SK-N-SH treated with all-trans-retinoic acid at 6 μM for 48 hours (cell line): ENCODE measurements around the gene CBX8.

ENCODE experiments used
- ARNTL ChIP-seq: fragments of 450-650 bp; formaldehyde crosslinking; IDR thresholded peaks from 2 replicates; pipeline ENCODE4 v1.5.0; 2020; ENCODE audit warnings: low read depth, mild to moderate bottlenecking, moderate library complexity, borderline replicate concordance
- BACH2 ChIP-seq: fragments of 250-450 bp; sonication (Bioruptor Pico); IDR thresholded peaks from 2 replicates; pipeline ENCODE4 v1.9.0; 2021; ENCODE audit warnings: mild to moderate bottlenecking, borderline replicate concordance
- CSDC2 ChIP-seq: fragments of 250-450 bp; sonication (Bioruptor Pico); IDR thresholded peaks from 2 replicates; pipeline ENCODE4 v1.5.0; 2020; ENCODE audit warnings: mild to moderate bottlenecking, moderate library complexity
- GLIS3 ChIP-seq: fragments of 250-450 bp; sonication (Bioruptor Pico); IDR thresholded peaks from 2 replicates; pipeline ENCODE4 v1.5.0; 2020; ENCODE audit warnings: mild to moderate bottlenecking, moderate library complexity
- OSR1 ChIP-seq: fragments of 250-450 bp; sonication (Bioruptor Pico); IDR thresholded peaks from 2 replicates; pipeline ENCODE4 v1.8.0; 2022; ENCODE audit warnings: moderate library complexity, mild to moderate bottlenecking, inconsistent platforms
- RARB ChIP-seq: fragments of 250-450 bp; sonication (Bioruptor Pico); IDR thresholded peaks from 2 replicates; pipeline ENCODE4 v1.8.0; 2021; ENCODE audit warnings: mild to moderate bottlenecking, moderate library complexity
- SNAI2 ChIP-seq: fragments of 250-450 bp; sonication (Bioruptor Pico); IDR thresholded peaks from 2 replicates; pipeline ENCODE4 v1.5.0; 2020; ENCODE audit warnings: mild to moderate bottlenecking, moderate library complexity
- ZFP30 ChIP-seq: fragments of 450-650 bp; formaldehyde crosslinking; IDR thresholded peaks from 2 replicates; pipeline ENCODE4 v1.5.0; 2022; ENCODE audit warnings: mild to moderate bottlenecking, moderate library complexity
- ZNF8 ChIP-seq: fragments of 450-650 bp; formaldehyde crosslinking; IDR thresholded peaks from 2 replicates; pipeline ENCODE4 v1.5.0; 2020; ENCODE audit warnings: mild to moderate bottlenecking, moderate library complexity
- TF ChIP-seq, protein P1 (sequence below): fragments of 250-450 bp; sonication (Bioruptor Pico); IDR thresholded peaks from 2 replicates; pipeline ENCODE4 v1.8.0; 2020; ENCODE audit warnings: mild to moderate bottlenecking, moderate library complexity, borderline replicate concordance
- TF ChIP-seq, protein P2 (sequence below): fragments of 250-450 bp; sonication (Bioruptor Pico); IDR thresholded peaks from 2 replicates; pipeline ENCODE4 v1.5.1; 2020; ENCODE audit warnings: low read depth, mild to moderate bottlenecking, moderate library complexity
- TF ChIP-seq, protein P3 (sequence below): fragments of 250-450 bp; sonication (Bioruptor Pico); IDR thresholded peaks from 2 replicates; pipeline ENCODE4 v1.5.1; 2021; ENCODE audit warnings: mild to moderate bottlenecking, moderate library complexity

DNA sequence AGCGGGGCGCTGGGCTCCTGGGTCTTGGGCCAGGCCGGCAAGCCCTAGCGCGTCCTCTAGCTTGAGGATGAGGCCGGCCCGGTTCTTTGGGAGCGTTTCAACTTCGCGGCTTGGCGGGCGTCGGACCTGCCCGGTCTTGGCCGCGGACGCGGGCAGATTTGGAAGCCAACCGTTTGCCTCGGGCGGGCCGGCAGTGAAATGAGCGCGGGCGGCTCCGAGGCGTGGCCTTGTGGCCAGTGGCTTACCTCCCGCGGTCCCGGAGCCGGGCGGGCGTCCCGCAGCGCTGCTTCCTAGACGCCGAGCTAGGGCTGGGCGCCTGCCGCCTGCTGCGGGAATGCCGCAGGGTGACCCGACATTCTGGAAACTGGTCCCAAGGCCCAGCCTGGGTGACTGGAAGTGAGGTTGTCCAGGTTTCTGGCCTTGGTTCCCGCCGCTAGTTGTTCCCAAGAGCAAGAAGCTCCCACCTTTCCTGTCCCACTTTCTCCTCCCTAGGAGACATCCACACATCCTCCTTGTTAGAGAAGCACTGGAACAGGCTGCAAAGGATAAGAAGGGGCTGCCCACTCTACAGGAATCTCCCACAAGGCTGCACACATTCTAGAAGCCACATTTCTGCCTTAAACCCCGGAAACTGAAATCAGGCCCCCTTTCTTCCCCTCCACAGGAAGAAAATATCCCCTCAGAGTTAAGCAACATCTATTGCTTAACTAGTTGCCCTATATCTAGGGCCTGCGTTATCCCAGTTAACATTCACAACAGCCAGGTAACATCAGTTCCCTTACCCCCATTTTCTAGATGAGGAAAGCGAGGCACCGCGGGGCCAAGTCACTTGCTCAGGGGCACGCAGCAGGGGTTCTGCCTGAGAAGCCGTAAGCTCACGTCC lies 4.5 kb upstream of the CBX8 start:
- TF ChIP-seq, protein P1, sequence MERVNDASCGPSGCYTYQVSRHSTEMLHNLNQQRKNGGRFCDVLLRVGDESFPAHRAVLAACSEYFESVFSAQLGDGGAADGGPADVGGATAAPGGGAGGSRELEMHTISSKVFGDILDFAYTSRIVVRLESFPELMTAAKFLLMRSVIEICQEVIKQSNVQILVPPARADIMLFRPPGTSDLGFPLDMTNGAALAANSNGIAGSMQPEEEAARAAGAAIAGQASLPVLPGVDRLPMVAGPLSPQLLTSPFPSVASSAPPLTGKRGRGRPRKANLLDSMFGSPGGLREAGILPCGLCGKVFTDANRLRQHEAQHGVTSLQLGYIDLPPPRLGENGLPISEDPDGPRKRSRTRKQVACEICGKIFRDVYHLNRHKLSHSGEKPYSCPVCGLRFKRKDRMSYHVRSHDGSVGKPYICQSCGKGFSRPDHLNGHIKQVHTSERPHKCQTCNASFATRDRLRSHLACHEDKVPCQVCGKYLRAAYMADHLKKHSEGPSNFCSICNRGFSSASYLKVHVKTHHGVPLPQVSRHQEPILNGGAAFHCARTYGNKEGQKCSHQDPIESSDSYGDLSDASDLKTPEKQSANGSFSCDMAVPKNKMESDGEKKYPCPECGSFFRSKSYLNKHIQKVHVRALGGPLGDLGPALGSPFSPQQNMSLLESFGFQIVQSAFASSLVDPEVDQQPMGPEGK (CRISPR knock-in tag), result no peak
- TF ChIP-seq RARB (CRISPR knock-in tag) (no peak), BACH2 (CRISPR knock-in tag) (no peak), ZNF8 (CRISPR knock-in tag) (no peak), SNAI2 (no peak), ARNTL (CRISPR knock-in tag) (no peak), ZFP30 (CRISPR knock-in tag) (no peak), CSDC2 (no peak), OSR1 (CRISPR knock-in tag) (no peak), GLIS3 (CRISPR knock-in tag) (no peak)
- TF ChIP-seq, protein P2, sequence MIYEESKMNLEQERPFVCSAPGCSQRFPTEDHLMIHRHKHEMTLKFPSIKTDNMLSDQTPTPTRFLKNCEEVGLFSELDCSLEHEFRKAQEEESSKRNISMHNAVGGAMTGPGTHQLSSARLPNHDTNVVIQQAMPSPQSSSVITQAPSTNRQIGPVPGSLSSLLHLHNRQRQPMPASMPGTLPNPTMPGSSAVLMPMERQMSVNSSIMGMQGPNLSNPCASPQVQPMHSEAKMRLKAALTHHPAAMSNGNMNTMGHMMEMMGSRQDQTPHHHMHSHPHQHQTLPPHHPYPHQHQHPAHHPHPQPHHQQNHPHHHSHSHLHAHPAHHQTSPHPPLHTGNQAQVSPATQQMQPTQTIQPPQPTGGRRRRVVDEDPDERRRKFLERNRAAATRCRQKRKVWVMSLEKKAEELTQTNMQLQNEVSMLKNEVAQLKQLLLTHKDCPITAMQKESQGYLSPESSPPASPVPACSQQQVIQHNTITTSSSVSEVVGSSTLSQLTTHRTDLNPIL, result no peak
- TF ChIP-seq, protein P3, sequence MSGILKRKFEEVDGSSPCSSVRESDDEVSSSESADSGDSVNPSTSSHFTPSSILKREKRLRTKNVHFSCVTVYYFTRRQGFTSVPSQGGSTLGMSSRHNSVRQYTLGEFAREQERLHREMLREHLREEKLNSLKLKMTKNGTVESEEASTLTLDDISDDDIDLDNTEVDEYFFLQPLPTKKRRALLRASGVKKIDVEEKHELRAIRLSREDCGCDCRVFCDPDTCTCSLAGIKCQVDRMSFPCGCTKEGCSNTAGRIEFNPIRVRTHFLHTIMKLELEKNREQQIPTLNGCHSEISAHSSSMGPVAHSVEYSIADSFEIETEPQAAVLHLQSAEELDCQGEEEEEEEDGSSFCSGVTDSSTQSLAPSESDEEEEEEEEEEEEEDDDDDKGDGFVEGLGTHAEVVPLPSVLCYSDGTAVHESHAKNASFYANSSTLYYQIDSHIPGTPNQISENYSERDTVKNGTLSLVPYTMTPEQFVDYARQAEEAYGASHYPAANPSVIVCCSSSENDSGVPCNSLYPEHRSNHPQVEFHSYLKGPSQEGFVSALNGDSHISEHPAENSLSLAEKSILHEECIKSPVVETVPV (CRISPR knock-in tag), result no peak
